HL-60 (cell line): ENCODE measurements around the gene ACER2.

Source experiments
- GABPA ChIP-seq: IDR thresholded peaks from 2 replicates; pipeline ENCODE4 v1.6.1; 2012; ENCODE audit warnings: low read depth
- POLR2AphosphoS5 ChIP-seq: IDR thresholded peaks from 2 replicates; pipeline ENCODE4 v1.6.1; 2012; ENCODE audit warnings: low read depth
- REST ChIP-seq: IDR thresholded peaks from 2 replicates; pipeline ENCODE4 v1.6.1; 2012; ENCODE audit warnings: low read depth; ENCODE audit not compliant: insufficient replicate concordance
- TF ChIP-seq, protein P1 (sequence below): IDR thresholded peaks from one replicate; pipeline ENCODE4 v1.5.1; 2011; ENCODE audit warnings: low read length, control low read depth, inconsistent platforms; ENCODE audit not compliant: insufficient read depth

- no peak for TF ChIP-seq REST
- TF ChIP-seq, protein P1, sequence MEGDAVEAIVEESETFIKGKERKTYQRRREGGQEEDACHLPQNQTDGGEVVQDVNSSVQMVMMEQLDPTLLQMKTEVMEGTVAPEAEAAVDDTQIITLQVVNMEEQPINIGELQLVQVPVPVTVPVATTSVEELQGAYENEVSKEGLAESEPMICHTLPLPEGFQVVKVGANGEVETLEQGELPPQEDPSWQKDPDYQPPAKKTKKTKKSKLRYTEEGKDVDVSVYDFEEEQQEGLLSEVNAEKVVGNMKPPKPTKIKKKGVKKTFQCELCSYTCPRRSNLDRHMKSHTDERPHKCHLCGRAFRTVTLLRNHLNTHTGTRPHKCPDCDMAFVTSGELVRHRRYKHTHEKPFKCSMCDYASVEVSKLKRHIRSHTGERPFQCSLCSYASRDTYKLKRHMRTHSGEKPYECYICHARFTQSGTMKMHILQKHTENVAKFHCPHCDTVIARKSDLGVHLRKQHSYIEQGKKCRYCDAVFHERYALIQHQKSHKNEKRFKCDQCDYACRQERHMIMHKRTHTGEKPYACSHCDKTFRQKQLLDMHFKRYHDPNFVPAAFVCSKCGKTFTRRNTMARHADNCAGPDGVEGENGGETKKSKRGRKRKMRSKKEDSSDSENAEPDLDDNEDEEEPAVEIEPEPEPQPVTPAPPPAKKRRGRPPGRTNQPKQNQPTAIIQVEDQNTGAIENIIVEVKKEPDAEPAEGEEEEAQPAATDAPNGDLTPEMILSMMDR: no peak
- no peak for TF ChIP-seq POLR2AphosphoS5
- TF ChIP-seq GABPA: no peak
These were observed 27.2 kb upstream of the ACER2 start for GRCh38 chr9:19381656-19382055.
